Spleen (tissue), 7 donors: ENCODE data around the gene TRAPPC6A.

Experiments used
- CTCF ChIP-seq, 11 experiments: fragments of 200-600 bp in 7 of 11; fragments of 450-650 bp in 4 of 11; sonication (generic) in 4 of 11; IDR thresholded peaks in 8 of 11; conservative IDR thresholded peaks in 3 of 11; 1 replicate in 7 of 11; 2 replicates in 4 of 11; pipeline versions ENCODE4 v1.4.0 to v1.8.0; 2016 to 2021; ENCODE audit warnings: antibody characterized with exemption in 11 of 11, inconsistent platforms in 4 of 11, mild to moderate bottlenecking in 1 of 11
- POLR2A ChIP-seq, 3 donors: fragments of 450-650 bp; IDR thresholded peaks; one replicate each; pipeline ENCODE4 v1.5.1; 2017; ENCODE audit warnings: antibody characterized with exemption in 3 of 3, mild to moderate bottlenecking in 1 of 3
- POLR2AphosphoS5 ChIP-seq, 3 donors: sonication (generic); formaldehyde crosslinking; IDR thresholded peaks; one replicate each; pipeline ENCODE4 v1.5.1; 2017; ENCODE audit warnings: antibody characterized with exemption in 3 of 3
- donor health status: DM: no; HTN: no; CAD: no; lungs with moderate emphysema.
- donor health status: DM: no; HTN: no; CAD: no.
- donor health status: DM: no; HTN: no; CAD: no.

- no peak for TF ChIP-seq CTCF (IDR thresholded peaks at IDR 0.05 in 8 of 11, conservative IDR thresholded peaks at IDR 0.05 in 3 of 11)
- TF ChIP-seq POLR2AphosphoS5 (IDR thresholded peaks at IDR 0.05), result no peak
- TF ChIP-seq POLR2A (IDR thresholded peaks at IDR 0.05), result no peak
Measured at GRCh38 chr19:45144431-45145269, 33.4 kb downstream of the TRAPPC6A start.
